Measurements from ENCODE around the gene CLDN7.
A peak's percentile ranks its signal among the peaks of the same experiment; 100 is the strongest.

The CLDN7 gene

GRCh38 chr17:7235693-7236665 is 26.3 kb downstream of the CLDN7 start:
- no peak for DNase-seq

- DNase-seq = peak; percentile 96
Measured at GRCh38 chr17:7234083-7234951, 28.0 kb downstream of the CLDN7 start, which contains the start of gene DVL2. TSS of gene DVL2 (minus strand) at chr17:7234517. CDS start at chr17:7234262, 255 bp downstream.

- DNase-seq = no peak
Measured at GRCh38 chr17:7233701-7234082, 28.6 kb downstream of the CLDN7 start.

GRCh38 chr17:7232114-7232513 is 30.2 kb downstream of the CLDN7 start:
- DNase-seq = no peak

- DNase-seq = no peak
Measured at GRCh38 chr17:7229504-7229903, 32.8 kb downstream of the CLDN7 start.

GRCh38 chr17:7228920-7229319 is 33.4 kb downstream of the CLDN7 start:
- DNase-seq = no peak

GRCh38 chr17:7226721-7227710 is 35.3 kb downstream of the CLDN7 start:
- DNase-seq = no peak

GRCh38 chr17:7225711-7226331 is 36.5 kb downstream of the CLDN7 start:
- DNase-seq = no peak

GRCh38 chr17:7224661-7225111 is 37.6 kb downstream of the CLDN7 start:
- DNase-seq = no peak

GRCh38 chr17:7224110-7224509 is 38.2 kb downstream of the CLDN7 start:
- no peak for DNase-seq

GRCh38 chr17:7223375-7223774 is 38.9 kb downstream of the CLDN7 start:
- no peak for DNase-seq

- DNase-seq = no peak
Measured at GRCh38 chr17:7222972-7223292, 39.3 kb downstream of the CLDN7 start.

- no peak for DNase-seq
Measured at GRCh38 chr17:7222093-7222971, 39.9 kb downstream of the CLDN7 start.

- DNase-seq = no peak
Measured at GRCh38 chr17:7221278-7222092, 40.8 kb downstream of the CLDN7 start.

GRCh38 chr17:7220593-7221277 is 41.5 kb downstream of the CLDN7 start:
- peak; percentile 55 for DNase-seq

GRCh38 chr17:7219812-7220592 is 42.3 kb downstream of the CLDN7 start, which contains the start of the genes ACADVL and DLG4:
TSS of gene ACADVL (plus strand) at chr17:7219938. CDS start at chr17:7219985, 47 bp downstream.
TSS of gene DLG4 (minus strand) at chr17:7219836.
- peak; percentile 86 for DNase-seq

GRCh38 chr17:7219229-7219811 is 43.0 kb downstream of the CLDN7 start:
- no peak for DNase-seq

- DNase-seq = no peak
Measured at GRCh38 chr17:7218758-7219157, 43.5 kb downstream of the CLDN7 start.
